H1 (cell line): ENCODE results near the gene RBM24. TPM values are rescaled to one million over a fixed set of nuclear protein-coding genes. Genes with fewer than 3 reads are reported as not detected.

Source experiments
- CTCF ChIA-PET: fragments of 300-600 bp; sonication (Branson Sonifier 250); formaldehyde crosslinking; loops from one replicate; lab custom pipeline; 2021; ENCODE audit not compliant: partially characterized antibody; lab: Charles Lee
- POLR2A ChIA-PET: fragments of 300-600 bp; sonication (Branson Sonifier 250); formaldehyde crosslinking; loops from one replicate; lab custom pipeline; 2021; ENCODE audit warnings: inconsistent platforms; ENCODE audit not compliant: partially characterized antibody; lab: Charles Lee
- DNase-seq, 2 experiments: peaks; one replicate each; pipeline versions ENCODE4 v3.0.0 to v3.0.0-alpha.2; 2010 to 2022; ENCODE audit warnings: low spot score in 2 of 2, low read depth in 1 of 2, mixed read lengths in 1 of 2
- FAIRE-seq: peaks from 2 replicates; lab custom pipeline; 2011; peaks lifted over from hg19 to GRCh38; lab: Jason Lieb, UNC
- H2AFZ ChIP-seq: 2 replicates; pipeline ENCODE4 v1.8.1; 2012; ENCODE audit warnings: low read length, inconsistent platforms
- H2AK5ac ChIP-seq: 2 replicates; pipeline ENCODE4 v1.6.1; 2013; ENCODE audit warnings: low read depth, low read length
- H2BK120ac ChIP-seq: replicated peaks from 2 replicates; pipeline ENCODE3; 2013; ENCODE audit warnings: low read depth, low read length, inconsistent platforms
- H2BK12ac ChIP-seq: 2 replicates; pipeline ENCODE4 v1.6.1; 2013; ENCODE audit warnings: low read depth, low read length
- H2BK15ac ChIP-seq: 2 replicates; pipeline ENCODE4 v1.6.1; 2013; ENCODE audit warnings: low read length
- H2BK20ac ChIP-seq: 2 replicates; pipeline ENCODE4 v1.6.1; 2013; ENCODE audit warnings: low read length
- H2BK5ac ChIP-seq: 2 replicates; pipeline ENCODE4 v1.6.1; 2013; ENCODE audit warnings: low read depth, low read length
- H3K14ac ChIP-seq: 2 replicates; pipeline ENCODE4 v1.6.1; 2013; ENCODE audit warnings: inconsistent platforms; ENCODE audit not compliant: insufficient read length
- H3K18ac ChIP-seq: 2 replicates; pipeline ENCODE4 v1.6.1; 2013; ENCODE audit warnings: low read length; ENCODE audit errors: extremely low read depth
- H3K23ac ChIP-seq: 2 replicates; pipeline ENCODE4 v1.6.1; 2013; ENCODE audit warnings: inconsistent platforms; ENCODE audit not compliant: insufficient read length
- H3K23me2 ChIP-seq: 2 replicates; pipeline ENCODE4 v1.6.1; 2013; ENCODE audit warnings: low read depth, low read length
- H3K27ac ChIP-seq: 2 replicates; pipeline ENCODE4 v1.6.1; 2011; ENCODE audit warnings: low read depth, low read length, inconsistent platforms
- H3K27me3 ChIP-seq, 4 experiments: replicated peaks in 1 of 4; 1 replicate in 1 of 4; 2 replicates in 3 of 4; pipeline versions ENCODE4 v1.6.1 to v1.8.1; 2011 to 2013; ENCODE audit warnings: low read length in 3 of 4, mild to moderate bottlenecking in 3 of 4, inconsistent platforms in 2 of 4, mixed read lengths in 2 of 4, moderate library complexity in 1 of 4; ENCODE audit not compliant: control insufficient read depth in 3 of 4, insufficient read depth in 3 of 4; ENCODE audit errors: extremely low read depth in 1 of 4
- H3K36me3 ChIP-seq, 4 experiments: 2 replicates each; pipeline versions ENCODE4 v1.6.1 to v1.8.1; 2011 to 2013; ENCODE audit warnings: mild to moderate bottlenecking in 4 of 4, low read length in 3 of 4, moderate library complexity in 2 of 4, control low read depth in 1 of 4, inconsistent platforms in 1 of 4; ENCODE audit not compliant: insufficient read depth in 4 of 4, control insufficient read depth in 2 of 4
- H3K4ac ChIP-seq: replicated peaks from 2 replicates; pipeline ENCODE3; 2013; ENCODE audit warnings: low read length, low read depth, mixed read lengths, inconsistent platforms; ENCODE audit not compliant: insufficient read length
- H3K4me1 ChIP-seq, 4 experiments: replicated peaks in 1 of 4; 1 replicate in 1 of 4; 2 replicates in 3 of 4; pipeline versions ENCODE4 v1.6.1 to v1.8.1; 2011 to 2013; ENCODE audit warnings: low read length in 3 of 4, inconsistent platforms in 2 of 4, mixed read lengths in 1 of 4; ENCODE audit not compliant: insufficient read depth in 4 of 4, control insufficient read depth in 3 of 4
- H3K4me2 ChIP-seq, 2 experiments: 2 replicates each; pipeline versions ENCODE4 v1.6.1 to v1.8.1; 2011 to 2013; ENCODE audit warnings: low read depth in 2 of 2, low read length in 2 of 2, control low read depth in 1 of 2, inconsistent platforms in 1 of 2, mild to moderate bottlenecking in 1 of 2; ENCODE audit not compliant: insufficient read depth in 1 of 2
- H3K4me3 ChIP-seq, 4 experiments: fragments of 200-600, 300-600 bp in 1 of 4; sonication (generic), shearing (Covaris generic), sonication (Bioruptor Twin) in 1 of 4; 2 replicates each; pipeline versions ENCODE4 v1.5.1 to v1.8.1; 2011 to 2016; ENCODE audit warnings: low read length in 4 of 4, low read depth in 3 of 4, control low read depth in 2 of 4, inconsistent platforms in 2 of 4, mild to moderate bottlenecking in 2 of 4, mixed read lengths in 1 of 4, moderate library complexity in 1 of 4; ENCODE audit not compliant: insufficient read depth in 2 of 4; ENCODE audit errors: extremely low read depth in 1 of 4
- H3K56ac ChIP-seq: replicated peaks from 2 replicates; pipeline ENCODE3; 2013; ENCODE audit warnings: low read depth, mild to moderate bottlenecking, mixed read lengths, low read length, inconsistent platforms; ENCODE audit not compliant: insufficient read length
- H3K79me1 ChIP-seq: 2 replicates; pipeline ENCODE4 v1.6.1; 2013; ENCODE audit warnings: low read depth, low read length, control low read depth
- H3K79me2 ChIP-seq, 2 experiments: 2 replicates each; pipeline versions ENCODE4 v1.6.1 to v1.8.1; 2012 to 2013; ENCODE audit warnings: low read length in 2 of 2, mild to moderate bottlenecking in 2 of 2, inconsistent platforms in 1 of 2; ENCODE audit not compliant: insufficient read depth in 2 of 2, control insufficient read depth in 1 of 2
- H3K9ac ChIP-seq, 4 experiments: replicated peaks in 1 of 4; 1 replicate in 1 of 4; 2 replicates in 3 of 4; pipeline versions ENCODE4 v1.6.1 to v1.8.1; 2011 to 2013; ENCODE audit warnings: low read depth in 3 of 4, low read length in 3 of 4, control low read depth in 2 of 4, mild to moderate bottlenecking in 2 of 4, moderate library complexity in 2 of 4, inconsistent platforms in 1 of 4; ENCODE audit errors: extremely low read depth in 1 of 4
- H3K9me3 ChIP-seq, 2 experiments: 2 replicates each; pipeline versions ENCODE4 v1.6.1 to v1.8.1; 2012 to 2013; ENCODE audit warnings: mild to moderate bottlenecking in 2 of 2, moderate library complexity in 2 of 2, control low read depth in 1 of 2, inconsistent platforms in 1 of 2, low read depth in 1 of 2, low read length in 1 of 2, mixed read lengths in 1 of 2; ENCODE audit not compliant: insufficient read depth in 2 of 2
- H4K20me1 ChIP-seq, 2 experiments: replicated peaks in 1 of 2; 2 replicates each; pipeline versions ENCODE3 to v1.8.1; 2011 to 2013; ENCODE audit warnings: inconsistent platforms in 2 of 2, low read length in 2 of 2, mild to moderate bottlenecking in 1 of 2; ENCODE audit not compliant: insufficient read depth in 2 of 2, control insufficient read depth in 1 of 2
- H4K5ac ChIP-seq: 2 replicates; pipeline ENCODE4 v1.6.1; 2013; ENCODE audit warnings: low read length, low read depth, mixed read lengths, inconsistent platforms; ENCODE audit not compliant: insufficient read length
- H4K8ac ChIP-seq: 2 replicates; pipeline ENCODE4 v1.8.0; 2013; ENCODE audit warnings: mild to moderate bottlenecking, moderate library complexity, low read length, inconsistent platforms; ENCODE audit not compliant: insufficient read depth; ENCODE audit errors: extremely low read depth
- H4K91ac ChIP-seq: replicated peaks from 2 replicates; pipeline ENCODE3; 2013; ENCODE audit warnings: low read length, mixed read lengths, inconsistent platforms; ENCODE audit not compliant: insufficient read length
- NANOG ChIP-seq: IDR thresholded peaks from 2 replicates; pipeline ENCODE4 v1.6.1; 2011; ENCODE audit warnings: low read length, low read depth, mild to moderate bottlenecking, inconsistent platforms; ENCODE audit not compliant: insufficient read depth, poor library complexity, severe bottlenecking
- SIN3A ChIP-seq, 2 experiments: IDR thresholded peaks in 1 of 2; conservative IDR thresholded peaks in 1 of 2; 2 replicates each; pipeline ENCODE4 v1.6.1; 2011 to 2012; ENCODE audit warnings: low read length in 2 of 2, improper control_type of control experiment in 1 of 2, low read depth in 1 of 2, mild to moderate bottlenecking in 1 of 2
- WGBS, 2 experiments: shearing (Covaris generic) in 1 of 2; methylation state at CpG; one replicate each; pipeline versions ENCODE4 v1.1.6 to v1.1.7; 2013 to 2015; ENCODE audit warnings: low lambda C conversion rate in 2 of 2, mixed read lengths in 2 of 2, inconsistent platforms in 1 of 2, low coverage in 1 of 2, missing lambda C conversion rate in 1 of 2; ENCODE audit not compliant: insufficient replicate concordance in 2 of 2, insufficient coverage in 1 of 2, insufficient read length in 1 of 2; ENCODE audit errors: extremely low coverage in 1 of 2, missing lambda C conversion rate in 1 of 2; 5-methylcytosine and 5-hydroxymethylcytosine counted together
- polyA plus RNA-seq, 7 experiments: library from polyadenylated mRNA; depleted of rRNA in 3 of 7; stranded (reverse) in 5 of 7; unstranded in 2 of 7; fragments of >200 nt in 5 of 7; fragments of 200-250 nt in 2 of 7; gene quantifications; 1 replicate in 5 of 7; 2 replicates in 1 of 7; 4 replicates in 1 of 7; pipeline versions ENCODE4 v1.2.1 to v1.2.3, GENCODE V29; 2011 to 2013; ENCODE audit warnings: missing spikeins in 2 of 7, mixed read lengths in 2 of 7
- total RNA-seq: library from RNA; stranded (reverse); fragmentation: NEBNext Ultra II Directional; extraction: Animal tissue kit (Norgen Biotek cat#: 25700); gene quantifications from 2 replicates; pipeline ENCODE4 v1.2.1, GENCODE V29; 2021

Gene RBM24
- total and polyA plus RNA-seq, 2 of the 8 experiments (the other 6 are each of a cell fraction or from before 2014, with no cell fraction given) = 0.52 to 2.6 TPM

DNA sequence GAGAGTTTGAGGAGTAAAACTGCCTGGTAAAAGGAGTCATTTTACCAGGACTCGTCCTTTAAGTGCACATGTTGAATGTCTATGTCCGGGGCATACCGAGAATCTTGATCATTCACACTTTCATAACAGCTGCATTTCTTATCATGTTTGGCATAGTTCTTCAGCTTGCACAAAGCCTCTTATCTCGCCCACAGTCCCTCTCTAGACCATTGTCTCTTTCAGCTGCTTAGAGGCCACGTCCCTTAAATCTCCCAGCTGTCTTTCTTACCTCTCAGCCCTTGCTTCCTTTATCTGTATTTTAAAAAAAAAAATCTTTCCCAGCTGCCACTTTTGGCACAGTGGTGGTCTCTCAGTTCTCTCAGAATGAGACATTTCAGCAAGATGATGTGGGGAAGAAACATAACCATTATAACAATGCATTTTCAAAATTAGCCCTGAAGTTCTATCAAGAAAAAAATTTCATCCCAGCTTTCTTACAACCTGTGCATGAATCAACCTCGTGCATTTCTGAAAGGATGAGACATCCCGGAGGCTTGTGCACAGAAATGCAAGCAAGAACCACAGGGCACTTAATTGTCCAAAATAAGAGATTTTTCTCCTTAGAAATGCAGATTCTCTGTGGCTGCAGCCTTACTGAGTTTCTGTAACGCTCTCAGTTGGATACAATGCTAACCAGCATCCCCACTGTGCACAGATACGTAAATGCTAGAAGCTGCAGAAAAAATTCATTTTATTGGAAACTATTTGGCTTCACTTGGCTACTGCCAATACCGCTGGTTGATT, 24.2 kb downstream of the RBM24 start:
- H4K91ac ChIP-seq = no peak overlapping the region
- no peak overlapping the region for H2AK5ac ChIP-seq
- H3K23me2 ChIP-seq = no peaks in the 10 kb centered on the region
- H2BK5ac ChIP-seq = no peak overlapping the region
- no peak overlapping the region for H2BK12ac ChIP-seq
- no peak overlapping the region for H3K56ac ChIP-seq
- no peak overlapping the region for H3K27ac ChIP-seq
- FAIRE-seq (peak; percentile 55), DNase-seq (no peak)
- 30% methylated on average over 10 of the region's 10 CpGs; no CpG with 5 or more reads in 1 of the 2 experiments for WGBS, 2 experiments
- ChIA-PET CTCF (interaction anchor here (0.7 to 1.5 kb wide), 4 partner anchors 36 to 280 kb away, joined by 3 to 4 read pairs (median 3); no protein-coding TSS in a partner anchor), POLR2A (no interaction called here)
- peak overlapping the region; percentile 42 to 55 for H3K4me2 ChIP-seq
- no peaks in the 10 kb centered on the region for H3K36me3 ChIP-seq
- no peak overlapping the region; the same call in 1 of the 2 replicates for H3K18ac ChIP-seq
- peak; percentile 52 for TF ChIP-seq NANOG
- TF ChIP-seq SIN3A (conservative IDR thresholded peaks at IDR 0.05 in 1 of 2, IDR thresholded peaks at IDR 0.05 in 1 of 2; ENCODE audit: low read depth in 1 of 2, low read length in 2 of 2) = no peak
- H4K20me1 ChIP-seq = no peaks in the 10 kb centered on the region
- H3K79me2 ChIP-seq = no peaks in the 10 kb centered on the region
- peaks cover 0 to 3% (median 1%) of the 10 kb centered on the region in 4 experiments; a peak in 3 of 7 replicates for H3K4me1 ChIP-seq
- no peak overlapping the region for H3K4ac ChIP-seq
- no peaks in the 10 kb centered on the region for H3K27me3 ChIP-seq
- no peaks in the 10 kb centered on the region for H3K79me1 ChIP-seq
- H2AFZ ChIP-seq = no peak overlapping the region
- no peak overlapping the region for H2BK120ac ChIP-seq
- no peak overlapping the region for H4K5ac ChIP-seq
- H2BK20ac ChIP-seq = 0 out of 2 replicates have a peak overlapping the region, but pooled peaks have one; percentile 6
- H3K14ac ChIP-seq = no peak overlapping the region
- H2BK15ac ChIP-seq = 0 out of 2 replicates have a peak overlapping the region, but pooled peaks have one; percentile 50
- H3K23ac ChIP-seq = no peak overlapping the region
- H3K9me3 ChIP-seq = no peaks in the 10 kb centered on the region
- H3K4me3 ChIP-seq = peak overlapping the region in 2 of 4 experiments; percentile 1 to 43; a peak in 4 of 8 replicates
- no peak overlapping the region for H3K9ac ChIP-seq
- H4K8ac ChIP-seq = no peak overlapping the region
